HG02623 (cell line): ENCODE data around the gene TMEM272.

ENCODE experiments used
- ATAC-seq: cut with Tn5 transposase; IDR thresholded peaks from one replicate; pipeline ENCODE4 v1.9.1; 2021; ENCODE audit warnings: moderate library complexity; ENCODE audit not compliant: unreplicated experiment

Gene TMEM272

GRCh38 chr13:51763486-51763885 is 81.5 kb downstream of the TMEM272 start:
- ATAC-seq = no peak
